HepG2 (cell line): ENCODE measurements around the gene MAPK11. TPM values are rescaled to one million over a fixed set of nuclear protein-coding genes. Genes with fewer than 3 reads are reported as not detected.

ENCODE experiments used
- ARNTL ChIP-seq: sonication (generic); formaldehyde crosslinking; IDR thresholded peaks from 2 replicates; pipeline ENCODE4 v1.4.0; 2020; ENCODE audit warnings: mild to moderate bottlenecking, missing genetic modification reagents
- HNRNPLL ChIP-seq: fragments of 200-400 bp; formaldehyde crosslinking; IDR thresholded peaks from 2 replicates; pipeline ENCODE4 v1.6.1; 2017; ENCODE audit warnings: mild to moderate bottlenecking, low read depth, low read length; ENCODE audit not compliant: poor library complexity, severe bottlenecking
- MED1 ChIP-seq: sonication (generic); formaldehyde crosslinking; IDR thresholded peaks from 2 replicates; pipeline ENCODE4 v1.4.0; 2020; ENCODE audit warnings: missing genetic modification reagents
- MTA3 ChIP-seq: sonication (generic); formaldehyde crosslinking; IDR thresholded peaks from 2 replicates; pipeline ENCODE4 v1.4.0; 2020; ENCODE audit warnings: missing genetic modification reagents
- NR2F1 ChIP-seq, 2 experiments: fragments of 450-650 bp in 1 of 2; formaldehyde crosslinking in 1 of 2; IDR thresholded peaks; 2 replicates each; pipeline versions ENCODE4 v1.5.0 to v1.6.1; 2016 to 2020; ENCODE audit warnings: mild to moderate bottlenecking in 1 of 2, missing compliant biosample characterization in 1 of 2, missing genetic modification reagents in 1 of 2, moderate library complexity in 1 of 2
- PAF1 ChIP-seq: IDR thresholded peaks from 2 replicates; pipeline ENCODE4 v1.6.1; 2016; ENCODE audit warnings: missing genetic modification reagents, missing compliant biosample characterization
- PCBP2 ChIP-seq: fragments of 200-400 bp; formaldehyde crosslinking; optimal IDR thresholded peaks from 2 replicates; pipeline ENCODE3; 2018; ENCODE audit warnings: low read length, low read depth; ENCODE audit not compliant: poor library complexity, severe bottlenecking
- PLRG1 ChIP-seq: fragments of 450-650 bp; conservative IDR thresholded peaks from 2 replicates; pipeline ENCODE4 v1.6.1; 2016
- RAD51 ChIP-seq: fragments of 450-650 bp; IDR thresholded peaks from 2 replicates; pipeline ENCODE4 v1.6.1; 2016; ENCODE audit warnings: borderline replicate concordance
- RBAK ChIP-seq: sonication (generic); formaldehyde crosslinking; IDR thresholded peaks from 2 replicates; pipeline ENCODE4 v1.5.1; 2020; ENCODE audit warnings: mild to moderate bottlenecking, missing genetic modification reagents
- SMAD9 ChIP-seq: sonication (generic); formaldehyde crosslinking; IDR thresholded peaks from 2 replicates; pipeline ENCODE4 v1.5.1; 2020; ENCODE audit warnings: mild to moderate bottlenecking, missing genetic modification reagents
- STAT6 ChIP-seq: sonication (generic); formaldehyde crosslinking; IDR thresholded peaks from 2 replicates; pipeline ENCODE4 v1.4.0; 2020; ENCODE audit warnings: missing genetic modification reagents, mild to moderate bottlenecking, borderline replicate concordance
- ZBTB21 ChIP-seq: sonication (generic); formaldehyde crosslinking; IDR thresholded peaks from 2 replicates; pipeline ENCODE4 v1.4.0; 2020; ENCODE audit warnings: missing genetic modification reagents
- ZBTB26 ChIP-seq: IDR thresholded peaks from 2 replicates; pipeline ENCODE4 v1.6.1; 2016; ENCODE audit warnings: missing compliant biosample characterization, missing genetic modification reagents, borderline replicate concordance
- ZBTB7B ChIP-seq: sonication (generic); formaldehyde crosslinking; IDR thresholded peaks from 2 replicates; pipeline ENCODE4 v1.4.0; 2020; ENCODE audit warnings: missing genetic modification reagents
- ZFY ChIP-seq: sonication (generic); formaldehyde crosslinking; IDR thresholded peaks from 2 replicates; pipeline ENCODE4 v1.4.0; 2020; ENCODE audit warnings: missing genetic modification reagents
- ZHX1 ChIP-seq: sonication (generic); formaldehyde crosslinking; IDR thresholded peaks from 2 replicates; pipeline ENCODE4 v1.8.1; 2022; ENCODE audit warnings: low read depth, mild to moderate bottlenecking, missing genetic modification reagents
- ZNF292 ChIP-seq: sonication (generic); formaldehyde crosslinking; IDR thresholded peaks from 2 replicates; pipeline ENCODE4 v1.8.1; 2022; ENCODE audit warnings: mild to moderate bottlenecking, low read depth, missing genetic modification reagents, borderline replicate concordance
- ZNF335 ChIP-seq: sonication (generic); formaldehyde crosslinking; IDR thresholded peaks from 2 replicates; pipeline ENCODE4 v1.4.0; 2020; ENCODE audit warnings: missing genetic modification reagents
- ZNF382 ChIP-seq: sonication (generic); formaldehyde crosslinking; IDR thresholded peaks from 2 replicates; pipeline ENCODE4 v1.5.0; 2020; ENCODE audit warnings: missing genetic modification reagents, mild to moderate bottlenecking, borderline replicate concordance
- ZNF432 ChIP-seq: sonication (generic); formaldehyde crosslinking; IDR thresholded peaks from 2 replicates; pipeline ENCODE4 v1.5.0; 2020; ENCODE audit warnings: missing genetic modification reagents, mild to moderate bottlenecking, borderline replicate concordance
- ZNF678 ChIP-seq: sonication (generic); formaldehyde crosslinking; IDR thresholded peaks from 2 replicates; pipeline ENCODE4 v1.4.0; 2020; ENCODE audit warnings: mild to moderate bottlenecking, missing genetic modification reagents
- ZNF841 ChIP-seq: sonication (generic); formaldehyde crosslinking; IDR thresholded peaks from 2 replicates; pipeline ENCODE4 v1.8.1; 2023; ENCODE audit warnings: missing genetic modification reagents, borderline replicate concordance
- ZNF883 ChIP-seq: sonication (generic); formaldehyde crosslinking; IDR thresholded peaks from 2 replicates; pipeline ENCODE4 v1.5.1; 2020; ENCODE audit warnings: mild to moderate bottlenecking, missing genetic modification reagents; ENCODE audit errors: not compliant biosample characterization
- polyA plus RNA-seq, 8 experiments: library from polyadenylated mRNA; depleted of rRNA in 3 of 8; stranded (reverse) in 7 of 8; unstranded in 1 of 8; fragments of >200 nt; fragmentation: Illumina TruSeq in 4 of 8; extraction: Trizol in 4 of 8; gene quantifications; 2 replicates each; pipeline versions ENCODE4 v1.2.1 to v1.2.3, GENCODE V29; 2011 to 2016; ENCODE audit warnings: low read depth in 4 of 8, missing spikeins in 1 of 8, mixed read lengths in 1 of 8; ENCODE audit not compliant: insufficient read depth in 1 of 8
- total RNA-seq, 5 experiments: library from RNA; depleted of rRNA; stranded (reverse); fragments of >200 nt; fragmentation: Illumina TruSeq; extraction: Trizol; gene quantifications; 2 replicates each; pipeline ENCODE4 v1.2.3, GENCODE V29; 2016; ENCODE audit warnings: low read depth in 1 of 5

The MAPK11 gene
- total and polyA plus RNA-seq, 2 of the 13 experiments (the other 11 are each of a cell fraction or from before 2014, with no cell fraction given), result 0.15 to 0.17 TPM

GRCh38 chr22:50250555-50251476 is 19.4 kb downstream of the MAPK11 start, which contains the start of gene HDAC10 (continued):
- TF ChIP-seq ZNF841 (CRISPR knock-in tag), result no peak
- no peak for TF ChIP-seq RAD51
- no peak for TF ChIP-seq SMAD9 (CRISPR knock-in tag)
- TF ChIP-seq ZBTB26 (CRISPR knock-in tag), result no peak
- TF ChIP-seq ZHX1, result no peak; the same call in 1 of the 2 replicates
- no peak for TF ChIP-seq ZBTB7B
- no peak; the same call in 1 of the 2 replicates for TF ChIP-seq STAT6 (CRISPR knock-in tag)
- no peak for TF ChIP-seq ARNTL (CRISPR knock-in tag)
- no peak for TF ChIP-seq PCBP2
- peak; percentile 48; the same call in 1 of the 2 replicates for TF ChIP-seq MED1 (CRISPR knock-in tag)
- TF ChIP-seq PLRG1, result no peak
- no peak for TF ChIP-seq ZNF382 (CRISPR knock-in tag)
- TF ChIP-seq ZNF335 (CRISPR knock-in tag), result no peak
- TF ChIP-seq NR2F1 (CRISPR knock-in tag; IDR thresholded peaks at IDR 0.05), result no peak
- TF ChIP-seq ZNF883 (CRISPR knock-in tag), result peak; percentile 83
- no peak; the same call in 1 of the 2 replicates for TF ChIP-seq PAF1 (CRISPR knock-in tag)
- TF ChIP-seq ZNF292 (CRISPR knock-in tag), result no peak
- TF ChIP-seq ZBTB21, result no peak
- TF ChIP-seq HNRNPLL, result peak; percentile 56
- TF ChIP-seq ZNF678 (CRISPR knock-in tag), result 0 out of 2 replicates have a peak, but pooled peaks have one; percentile 36
- peak; percentile 70 for TF ChIP-seq ZFY (CRISPR knock-in tag)
- TF ChIP-seq MTA3 (CRISPR knock-in tag), result no peak
- no peak for TF ChIP-seq RBAK (CRISPR knock-in tag)
- TF ChIP-seq ZNF432 (CRISPR knock-in tag), result no peak
